Caco-2 (cell line): ENCODE results near the gene MEGF11. TPM values are rescaled to one million over a fixed set of nuclear protein-coding genes. Genes with fewer than 3 reads are reported as not detected.

Experiments
- BruUV-seq: library from RNA; stranded (reverse); fragments of 400-500 nt; replicated peaks from 2 replicates; lab custom pipeline; 2021; lab: Mats Ljungman, UMichigan
- CTCF ChIA-PET: fragments of 300-600 bp; sonication (Branson Sonifier 250); formaldehyde crosslinking; loops from one replicate; lab custom pipeline; 2022; ENCODE audit warnings: antibody characterized with exemption; lab: Charles Lee
- POLR2A ChIA-PET: fragments of 300-600 bp; sonication (Branson Sonifier 250); formaldehyde crosslinking; loops from one replicate; lab custom pipeline; 2022; ENCODE audit warnings: antibody characterized with exemption; lab: Charles Lee
- DNase-seq, 2 experiments: peaks; one replicate each; pipeline versions ENCODE4 v3.0.0 to v3.0.0-alpha.2; 2020 to 2022
- H3K27me3 ChIP-seq: replicated peaks from 2 replicates; pipeline ENCODE4 v1.6.0; 2011; ENCODE audit warnings: low read length; ENCODE audit not compliant: control insufficient read depth, insufficient read depth
- H3K36me3 ChIP-seq: 2 replicates; pipeline ENCODE4 v1.5.1; 2011; ENCODE audit warnings: low read length; ENCODE audit not compliant: control insufficient read depth, insufficient read depth
- H3K4me1 ChIP-seq: fragments of 250-450 bp; sonication (Bioruptor Pico); 2 replicates; pipeline ENCODE4 v1.5.1; 2020; ENCODE audit warnings: mild to moderate bottlenecking
- H3K4me3 ChIP-seq: 2 replicates; pipeline ENCODE4 v1.5.1; 2011; ENCODE audit warnings: low read depth, mild to moderate bottlenecking, control low read depth, low read length
- H3K9me3 ChIP-seq: fragments of 250-450 bp; sonication (Bioruptor Pico); 2 replicates; pipeline ENCODE4 v1.5.1; 2020; ENCODE audit warnings: mild to moderate bottlenecking, moderate library complexity
- H3K27ac Mint-ChIP-seq: one replicate; pipeline ENCODE4 v1.8.0; 2022; ENCODE audit warnings: mixed read lengths; ENCODE audit not compliant: unreplicated experiment
- H3K27me3 Mint-ChIP-seq: one replicate; pipeline ENCODE4 v1.8.0; 2022; ENCODE audit warnings: mixed read lengths; ENCODE audit not compliant: insufficient read depth, unreplicated experiment
- H3K36me3 Mint-ChIP-seq: one replicate; pipeline ENCODE4 v1.8.0; 2022; ENCODE audit warnings: mild to moderate bottlenecking, mixed read lengths; ENCODE audit not compliant: insufficient read depth, unreplicated experiment
- H3K4me1 Mint-ChIP-seq: one replicate; pipeline ENCODE4 v1.8.0; 2022; ENCODE audit warnings: low read depth, mixed read lengths; ENCODE audit not compliant: unreplicated experiment
- H3K4me3 Mint-ChIP-seq: one replicate; pipeline ENCODE4 v1.8.0; 2022; ENCODE audit warnings: mild to moderate bottlenecking, moderate library complexity, mixed read lengths; ENCODE audit not compliant: unreplicated experiment
- H3K9me3 Mint-ChIP-seq: one replicate; pipeline ENCODE4 v1.8.0; 2022; ENCODE audit warnings: mixed read lengths; ENCODE audit not compliant: unreplicated experiment
- intact Hi-C: fragments of 100-400 bp; cut with micrococcal nuclease; formaldehyde crosslinking; loops from one replicate; pipeline ENCODE4 v1.10.0; 2022; ENCODE audit not compliant: unreplicated experiment
- total RNA-seq: library from RNA; stranded (reverse); gene quantifications from 2 replicates; pipeline ENCODE4 v1.2.3, GENCODE V29; 2022
- TF ChIP-seq, protein P1 (sequence below), 2 experiments: fragments of 200-600 bp in 1 of 2; IDR thresholded peaks; 1 replicate in 1 of 2; 2 replicates in 1 of 2; pipeline versions ENCODE4 v1.5.1 to v1.8.0; 2011 to 2022; ENCODE audit warnings: antibody characterized with exemption in 1 of 2, control low read depth in 1 of 2, inconsistent platforms in 1 of 2, low read depth in 1 of 2, low read length in 1 of 2, mild to moderate bottlenecking in 1 of 2, moderate library complexity in 1 of 2; ENCODE audit not compliant: insufficient read depth in 1 of 2, severe bottlenecking in 1 of 2, unreplicated experiment in 1 of 2

Gene MEGF11
- total RNA-seq, 1 experiment from 2014 or later, result 0.66 TPM

DNA sequence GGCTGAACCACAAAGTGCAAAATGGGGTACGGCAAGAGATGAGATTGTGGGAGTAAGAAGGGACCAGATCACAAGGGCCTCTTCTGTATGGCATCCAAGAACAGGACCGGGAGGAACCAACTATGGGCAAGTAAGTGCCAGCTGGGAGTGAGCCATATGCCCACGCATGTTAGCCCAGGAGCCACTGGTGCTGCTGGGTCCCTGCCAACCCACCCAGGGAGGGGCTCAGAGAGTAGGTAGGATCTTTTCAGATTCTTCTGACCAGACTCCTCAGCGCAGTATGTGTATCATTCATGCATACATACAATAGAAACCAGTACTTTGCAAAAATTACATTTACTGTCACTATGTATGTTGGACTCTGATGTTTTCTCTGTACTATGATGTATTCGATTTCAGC lies 330.3 kb downstream of the MEGF11 start:
- no peak overlapping the region for H3K27ac Mint-ChIP-seq
- ChIA-PET POLR2A (no interaction called here), CTCF (no interaction called here)
- Histone ChIP-seq H3K36me3 (0 out of 2 replicates have a peak, but pooled peaks cover 1% of the 10 kb centered on the region), H3K27me3 (no peaks in the 10 kb centered on the region), H3K4me3 (no peak overlapping the region), H3K9me3 (no peaks in the 10 kb centered on the region), H3K4me1 (no peaks in the 10 kb centered on the region)
- no peaks in the 10 kb centered on the region for H3K36me3 Mint-ChIP-seq
- DNase-seq, result no peak
- no peaks in the 10 kb centered on the region for H3K9me3 Mint-ChIP-seq
- no TSS peak for BruUV-seq
- intact Hi-C loops, result no loop called here
- H3K27me3 Mint-ChIP-seq, result no peaks in the 10 kb centered on the region
- no peak overlapping the region for H3K4me3 Mint-ChIP-seq
- TF ChIP-seq, protein P1, sequence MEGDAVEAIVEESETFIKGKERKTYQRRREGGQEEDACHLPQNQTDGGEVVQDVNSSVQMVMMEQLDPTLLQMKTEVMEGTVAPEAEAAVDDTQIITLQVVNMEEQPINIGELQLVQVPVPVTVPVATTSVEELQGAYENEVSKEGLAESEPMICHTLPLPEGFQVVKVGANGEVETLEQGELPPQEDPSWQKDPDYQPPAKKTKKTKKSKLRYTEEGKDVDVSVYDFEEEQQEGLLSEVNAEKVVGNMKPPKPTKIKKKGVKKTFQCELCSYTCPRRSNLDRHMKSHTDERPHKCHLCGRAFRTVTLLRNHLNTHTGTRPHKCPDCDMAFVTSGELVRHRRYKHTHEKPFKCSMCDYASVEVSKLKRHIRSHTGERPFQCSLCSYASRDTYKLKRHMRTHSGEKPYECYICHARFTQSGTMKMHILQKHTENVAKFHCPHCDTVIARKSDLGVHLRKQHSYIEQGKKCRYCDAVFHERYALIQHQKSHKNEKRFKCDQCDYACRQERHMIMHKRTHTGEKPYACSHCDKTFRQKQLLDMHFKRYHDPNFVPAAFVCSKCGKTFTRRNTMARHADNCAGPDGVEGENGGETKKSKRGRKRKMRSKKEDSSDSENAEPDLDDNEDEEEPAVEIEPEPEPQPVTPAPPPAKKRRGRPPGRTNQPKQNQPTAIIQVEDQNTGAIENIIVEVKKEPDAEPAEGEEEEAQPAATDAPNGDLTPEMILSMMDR (IDR thresholded peaks at IDR 0.05; ENCODE audit: insufficient read depth in 1 of 2, low read depth in 1 of 2, low read length in 1 of 2, severe bottlenecking in 1 of 2, unreplicated experiment in 1 of 2), result no peak
- no peaks in the 10 kb centered on the region for H3K4me1 Mint-ChIP-seq

DNA sequence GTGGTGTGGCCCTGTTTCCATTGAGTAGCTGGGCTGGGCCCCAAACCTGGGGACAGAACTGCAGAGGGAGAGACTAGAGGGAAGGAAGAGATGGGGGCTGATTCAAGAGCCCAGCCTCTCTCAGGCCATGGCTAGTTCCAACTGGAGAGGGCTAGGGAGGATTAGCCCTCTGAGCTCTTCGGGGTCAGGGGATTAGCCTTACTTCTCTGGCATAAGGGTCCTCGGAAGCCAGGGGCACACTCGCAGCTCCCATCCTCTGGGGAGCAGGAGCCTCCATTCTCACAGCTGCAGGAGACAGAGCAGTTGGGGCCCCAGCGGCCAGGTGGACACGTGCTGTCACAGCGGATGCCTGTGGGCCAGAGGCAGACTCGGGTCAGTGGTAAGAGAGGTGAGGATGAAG lies 330.9 kb downstream of the MEGF11 start:
- no peaks in the 10 kb centered on the region for H3K4me1 ChIP-seq
- H3K9me3 ChIP-seq, result no peaks in the 10 kb centered on the region
- TF ChIP-seq, protein P1 (IDR thresholded peaks at IDR 0.05; ENCODE audit: insufficient read depth in 1 of 2, low read depth in 1 of 2, low read length in 1 of 2, severe bottlenecking in 1 of 2, unreplicated experiment in 1 of 2), result no peak
- no peak overlapping the region for H3K27ac Mint-ChIP-seq
- ChIA-PET POLR2A (no interaction called here), CTCF (no interaction called here)
- no peak overlapping the region for H3K4me3 ChIP-seq
- BruUV-seq, result no TSS peak
- no peaks in the 10 kb centered on the region for H3K36me3 Mint-ChIP-seq
- H3K27me3 Mint-ChIP-seq, result no peaks in the 10 kb centered on the region
- H3K36me3 ChIP-seq, result 0 out of 2 replicates have a peak, but pooled peaks cover 1% of the 10 kb centered on the region
- DNase-seq, result no peak
- no peaks in the 10 kb centered on the region for H3K4me1 Mint-ChIP-seq
- no peaks in the 10 kb centered on the region for H3K9me3 Mint-ChIP-seq
- intact Hi-C loops, result no loop called here
- no peak overlapping the region for H3K4me3 Mint-ChIP-seq
- no peaks in the 10 kb centered on the region for H3K27me3 ChIP-seq

DNA sequence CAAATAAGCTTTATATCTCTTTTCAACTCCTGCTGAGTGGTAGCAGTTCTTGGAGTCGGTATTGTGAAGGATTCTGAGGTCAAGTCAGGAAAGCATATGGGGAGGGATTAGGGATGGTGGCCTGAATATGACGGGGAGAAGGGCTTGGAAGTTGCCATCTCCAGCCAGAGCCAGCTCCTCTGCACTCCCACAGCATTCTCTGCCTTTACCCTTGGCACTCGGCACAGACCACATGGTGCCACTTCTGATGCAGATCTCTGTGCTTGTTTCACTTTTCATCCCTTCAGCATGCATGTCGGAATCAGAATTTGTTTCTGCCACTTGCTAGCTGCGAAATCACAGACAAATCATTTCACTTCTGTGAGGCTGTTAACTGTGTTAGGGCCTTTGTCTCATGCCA lies 331.8 kb downstream of the MEGF11 start:
- TF ChIP-seq, protein P1 (IDR thresholded peaks at IDR 0.05; ENCODE audit: insufficient read depth in 1 of 2, low read depth in 1 of 2, low read length in 1 of 2, severe bottlenecking in 1 of 2, unreplicated experiment in 1 of 2), result no peak
- DNase-seq, result no peak
- ChIA-PET POLR2A (no interaction called here), CTCF (interaction anchor here (0.5 to 1.0 kb wide), 2 partner anchors 97 to 556 kb away, joined by 3 to 6 read pairs; no protein-coding TSS in a partner anchor)
- Histone ChIP-seq H3K36me3 (0 out of 2 replicates have a peak, but pooled peaks cover 1% of the 10 kb centered on the region), H3K9me3 (no peaks in the 10 kb centered on the region), H3K4me3 (no peak overlapping the region), H3K27me3 (no peaks in the 10 kb centered on the region), H3K4me1 (no peaks in the 10 kb centered on the region)
- Mint-ChIP-seq H3K27me3 (no peaks in the 10 kb centered on the region), H3K4me1 (no peaks in the 10 kb centered on the region), H3K9me3 (no peaks in the 10 kb centered on the region), H3K27ac (no peak overlapping the region), H3K4me3 (no peak overlapping the region), H3K36me3 (peaks cover 2% of the 10 kb centered on the region)
- intact Hi-C loops, result no loop called here
- no TSS peak for BruUV-seq
